GM21390 (cell line): ENCODE measurements around the gene SERPINB10.
A peak's percentile ranks its signal among the peaks of the same experiment; 100 is the strongest.

ENCODE experiments used
- ATAC-seq: cut with Tn5 transposase; IDR thresholded peaks from one replicate; pipeline ENCODE4 v1.9.1; 2021; ENCODE audit not compliant: unreplicated experiment

SERPINB10 gene

GRCh38 chr18:63977040-63977439 is 69.3 kb downstream of the SERPINB10 start:
- ATAC-seq, result no peak

GRCh38 chr18:63979409-63979920 is 71.7 kb downstream of the SERPINB10 start:
- peak; percentile 71 for ATAC-seq

GRCh38 chr18:63980027-63980426 is 72.3 kb downstream of the SERPINB10 start:
- ATAC-seq, result no peak

- no peak for ATAC-seq
Observed at GRCh38 chr18:63980896-63981460, 73.2 kb downstream of the SERPINB10 start.

DNA sequence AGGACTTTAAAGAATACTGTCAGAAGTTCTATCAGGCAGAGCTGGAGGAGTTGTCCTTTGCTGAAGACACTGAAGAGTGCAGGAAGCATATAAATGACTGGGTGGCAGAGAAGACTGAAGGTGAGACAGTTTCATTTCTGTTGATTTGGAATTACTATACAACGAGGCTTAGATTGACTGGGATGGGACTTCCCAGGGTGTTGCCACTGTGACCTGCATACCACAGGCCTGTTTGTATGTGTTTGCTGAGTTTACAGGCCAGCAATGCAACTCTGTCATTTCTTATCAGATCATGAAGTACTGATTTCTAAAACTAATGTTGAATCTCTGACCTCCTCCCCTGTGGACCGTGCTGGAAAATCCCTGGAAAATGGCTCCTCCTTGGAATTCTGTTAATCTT is 74.0 kb downstream of the SERPINB10 start:
- no peak for ATAC-seq

GRCh38 chr18:63982361-63982760 is 74.6 kb downstream of the SERPINB10 start:
- ATAC-seq, result no peak
